ENCODE measurements around the gene RTL10.
A peak's percentile ranks its signal among the peaks of the same experiment; 100 is the strongest.
"Not testable (repeated sequence)": the region's sequence is repeated elsewhere in the genome, so short reads cannot be mapped to it uniquely, and the experiment has no call there.

The RTL10 gene

GRCh38 chr22:19889951-19890350, 35.3 kb upstream of the RTL10 start:
- no peak for DNase-seq (ENCODE audit: low read depth)

GRCh38 chr22:19888131-19888746, 33.6 kb upstream of the RTL10 start:
- no peak for DNase-seq (ENCODE audit: low read depth)

GRCh38 chr22:19887256-19887985, 32.7 kb upstream of the RTL10 start:
- DNase-seq (ENCODE audit: low read depth) = no peak

- DNase-seq (ENCODE audit: low read depth) = no peak
Observed at GRCh38 chr22:19886605-19887255, 32.1 kb upstream of the RTL10 start.

GRCh38 chr22:19885841-19886592, 31.3 kb upstream of the RTL10 start:
- no peak for DNase-seq (ENCODE audit: low read depth)

- DNase-seq (ENCODE audit: low read depth) = no peak
Observed at GRCh38 chr22:19884954-19885751, 30.5 kb upstream of the RTL10 start.

GRCh38 chr22:19884161-19884953, 29.7 kb upstream of the RTL10 start:
- DNase-seq (ENCODE audit: low read depth) = no peak

- not testable (repeated sequence) for DNase-seq (ENCODE audit: low read depth)
Observed at GRCh38 chr22:19883446-19883845, 28.8 kb upstream of the RTL10 start.

GRCh38 chr22:19882446-19883381, 28.0 kb upstream of the RTL10 start:
- DNase-seq (ENCODE audit: low read depth) = no peak

- DNase-seq (ENCODE audit: low read depth) = peak; percentile 97
Observed at GRCh38 chr22:19880786-19881569, 26.3 kb upstream of the RTL10 start.

GRCh38 chr22:19879992-19880785, 25.5 kb upstream of the RTL10 start:
- DNase-seq (ENCODE audit: low read depth) = no peak

GRCh38 chr22:19879643-19879991, 24.9 kb upstream of the RTL10 start:
- no peak for DNase-seq (ENCODE audit: low read depth)

- no peak for DNase-seq (ENCODE audit: low read depth)
Observed at GRCh38 chr22:19879246-19879570, 24.5 kb upstream of the RTL10 start.

GRCh38 chr22:19878461-19879245, 24.0 kb upstream of the RTL10 start:
- DNase-seq (ENCODE audit: low read depth) = no peak

GRCh38 chr22:19877626-19878339, 23.1 kb upstream of the RTL10 start:
- peak; percentile 50 for DNase-seq (ENCODE audit: low read depth)

GRCh38 chr22:19876941-19877625, 22.4 kb upstream of the RTL10 start:
- no peak for DNase-seq (ENCODE audit: low read depth)

All from HS-27A (cell line).